ENCODE results near the gene ATP6V0A4.

The ATP6V0A4 gene

DNA sequence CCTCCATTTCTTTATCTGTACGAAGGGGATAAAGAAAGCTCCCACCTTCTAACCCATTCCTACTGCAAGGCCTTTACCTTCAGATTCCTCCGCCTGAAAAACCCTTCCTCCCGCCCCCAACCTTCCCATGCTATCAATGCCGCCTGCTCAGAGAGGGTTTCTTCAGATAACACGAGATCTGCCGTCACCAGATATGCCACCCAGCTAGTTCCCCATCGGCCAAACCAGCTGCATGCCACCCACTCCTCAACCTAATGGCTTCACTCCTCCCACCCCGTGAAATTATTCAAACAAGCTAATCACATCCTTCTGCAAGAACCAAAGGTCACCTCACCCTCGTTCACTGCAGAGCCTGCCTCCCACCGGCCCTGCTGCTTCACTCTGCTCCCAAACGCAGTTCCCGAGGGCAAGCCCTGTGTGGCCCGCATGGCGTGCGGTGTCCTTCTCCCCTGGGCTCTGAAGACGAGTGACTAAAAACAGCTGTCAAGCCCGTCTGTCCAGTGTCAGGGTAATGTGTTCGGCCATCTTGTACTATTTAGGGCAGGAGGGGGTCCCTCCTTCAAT is 47.0 kb downstream of the ATP6V0A4 start:
- Histone ChIP-seq H3K9ac (ENCODE audit: low read depth, low read length) (no peak overlapping the region), H3K4me3 (ENCODE audit: low read depth, low read length) (no peak overlapping the region), H3K9me3 (ENCODE audit: control insufficient read depth, insufficient read depth, low read length) (no peaks in the 10 kb centered on the region), H3K4me1 (ENCODE audit: control insufficient read depth, insufficient read depth, low read length) (peaks cover 26% of the 10 kb centered on the region), H3K27ac (ENCODE audit: low read depth, low read length) (no peak overlapping the region), H3K36me3 (ENCODE audit: control insufficient read depth, insufficient read depth, low read length) (no peaks in the 10 kb centered on the region), H3K27me3 (ENCODE audit: control insufficient read depth, insufficient read depth, low read length) (no peaks in the 10 kb centered on the region)

- Histone ChIP-seq H3K4me3 (ENCODE audit: low read depth, low read length) (no peak overlapping the region), H3K4me1 (ENCODE audit: control insufficient read depth, insufficient read depth, low read length) (peaks cover 21% of the 10 kb centered on the region), H3K9ac (ENCODE audit: low read depth, low read length) (no peak overlapping the region), H3K36me3 (ENCODE audit: control insufficient read depth, insufficient read depth, low read length) (no peaks in the 10 kb centered on the region), H3K27ac (ENCODE audit: low read depth, low read length) (no peak overlapping the region), H3K9me3 (ENCODE audit: control insufficient read depth, insufficient read depth, low read length) (no peaks in the 10 kb centered on the region), H3K27me3 (ENCODE audit: control insufficient read depth, insufficient read depth, low read length) (no peaks in the 10 kb centered on the region)
Measured at GRCh38 chr7:138750473-138750872, 47.5 kb downstream of the ATP6V0A4 start.

- H3K4me3 ChIP-seq (ENCODE audit: low read depth, low read length): no peak overlapping the region
- H3K4me1 ChIP-seq (ENCODE audit: control insufficient read depth, insufficient read depth, low read length): peaks cover 16% of the 10 kb centered on the region
- no peak overlapping the region for H3K27ac ChIP-seq (ENCODE audit: low read depth, low read length)
- no peaks in the 10 kb centered on the region for H3K9me3 ChIP-seq (ENCODE audit: control insufficient read depth, insufficient read depth, low read length)
- no peaks in the 10 kb centered on the region for H3K36me3 ChIP-seq (ENCODE audit: control insufficient read depth, insufficient read depth, low read length)
- H3K9ac ChIP-seq (ENCODE audit: low read depth, low read length): no peak overlapping the region
- no peaks in the 10 kb centered on the region for H3K27me3 ChIP-seq (ENCODE audit: control insufficient read depth, insufficient read depth, low read length)
Measured at GRCh38 chr7:138749960-138750359, 48.0 kb downstream of the ATP6V0A4 start.

DNA sequence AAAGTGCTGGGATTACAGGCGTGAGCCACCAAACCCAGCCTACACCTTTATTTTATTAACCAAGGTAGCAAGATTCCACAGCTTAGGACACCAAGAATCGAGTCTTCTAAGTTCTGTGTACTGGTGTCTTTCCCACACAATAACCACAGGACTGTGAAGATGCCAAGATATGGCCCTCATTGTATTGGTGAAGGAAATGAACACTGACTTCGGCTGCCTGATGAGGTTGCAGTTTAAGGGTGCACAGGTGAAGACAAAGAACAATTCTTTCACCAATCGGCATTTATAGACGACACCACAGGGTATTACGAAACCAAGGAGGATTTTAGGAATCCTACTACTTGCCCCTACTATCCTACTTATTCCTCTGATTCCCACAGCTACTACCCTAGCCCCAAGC is 49.3 kb downstream of the ATP6V0A4 start:
- no peaks in the 10 kb centered on the region for H3K27me3 ChIP-seq (ENCODE audit: control insufficient read depth, insufficient read depth, low read length)
- no peaks in the 10 kb centered on the region for H3K36me3 ChIP-seq (ENCODE audit: control insufficient read depth, insufficient read depth, low read length)
- peaks cover 14% of the 10 kb centered on the region for H3K4me1 ChIP-seq (ENCODE audit: control insufficient read depth, insufficient read depth, low read length)
- no peak overlapping the region for H3K27ac ChIP-seq (ENCODE audit: low read depth, low read length)
- no peaks in the 10 kb centered on the region for H3K9me3 ChIP-seq (ENCODE audit: control insufficient read depth, insufficient read depth, low read length)
- H3K4me3 ChIP-seq (ENCODE audit: low read depth, low read length): no peak overlapping the region
- H3K9ac ChIP-seq (ENCODE audit: low read depth, low read length): no peak overlapping the region

GRCh38 chr7:138746073-138746472 is 51.9 kb downstream of the ATP6V0A4 start:
- no peak overlapping the region for H3K27ac ChIP-seq (ENCODE audit: low read depth, low read length)
- H3K9me3 ChIP-seq (ENCODE audit: control insufficient read depth, insufficient read depth, low read length): no peaks in the 10 kb centered on the region
- no peak overlapping the region for H3K4me3 ChIP-seq (ENCODE audit: low read depth, low read length)
- H3K27me3 ChIP-seq (ENCODE audit: control insufficient read depth, insufficient read depth, low read length): no peaks in the 10 kb centered on the region
- no peaks in the 10 kb centered on the region for H3K36me3 ChIP-seq (ENCODE audit: control insufficient read depth, insufficient read depth, low read length)
- no peaks in the 10 kb centered on the region for H3K4me1 ChIP-seq (ENCODE audit: control insufficient read depth, insufficient read depth, low read length)
- no peak overlapping the region for H3K9ac ChIP-seq (ENCODE audit: low read depth, low read length)

- Histone ChIP-seq H3K9ac (ENCODE audit: low read depth, low read length) (no peak overlapping the region), H3K36me3 (ENCODE audit: control insufficient read depth, insufficient read depth, low read length) (no peaks in the 10 kb centered on the region), H3K27me3 (ENCODE audit: control insufficient read depth, insufficient read depth, low read length) (no peaks in the 10 kb centered on the region), H3K27ac (ENCODE audit: low read depth, low read length) (no peak overlapping the region), H3K9me3 (ENCODE audit: control insufficient read depth, insufficient read depth, low read length) (no peaks in the 10 kb centered on the region), H3K4me3 (ENCODE audit: low read depth, low read length) (no peak overlapping the region), H3K4me1 (ENCODE audit: control insufficient read depth, insufficient read depth, low read length) (no peaks in the 10 kb centered on the region)
Measured at GRCh38 chr7:138745189-138745588, 52.8 kb downstream of the ATP6V0A4 start.

DNA sequence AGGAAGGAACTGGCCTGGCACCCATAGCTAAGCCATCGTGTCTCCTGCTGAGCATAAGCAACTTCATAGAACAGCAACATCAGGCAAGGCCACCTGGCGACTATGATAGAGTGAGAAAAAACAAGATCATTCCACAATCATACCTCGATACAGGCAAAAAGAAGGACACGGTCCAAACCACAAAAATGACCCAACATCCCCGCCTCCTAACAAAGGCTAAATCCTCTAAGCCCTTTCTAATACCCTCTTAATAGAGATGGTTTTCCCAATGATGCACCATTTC is 56.6 kb downstream of the ATP6V0A4 start:
- Histone ChIP-seq H3K9me3 (ENCODE audit: control insufficient read depth, insufficient read depth, low read length) (no peaks in the 10 kb centered on the region), H3K9ac (ENCODE audit: low read depth, low read length) (no peak overlapping the region), H3K4me3 (ENCODE audit: low read depth, low read length) (no peak overlapping the region), H3K36me3 (ENCODE audit: control insufficient read depth, insufficient read depth, low read length) (no peaks in the 10 kb centered on the region), H3K4me1 (ENCODE audit: control insufficient read depth, insufficient read depth, low read length) (peaks cover 11% of the 10 kb centered on the region), H3K27ac (ENCODE audit: low read depth, low read length) (no peak overlapping the region), H3K27me3 (ENCODE audit: control insufficient read depth, insufficient read depth, low read length) (no peaks in the 10 kb centered on the region)

- no peaks in the 10 kb centered on the region for H3K9me3 ChIP-seq (ENCODE audit: control insufficient read depth, insufficient read depth, low read length)
- H3K27ac ChIP-seq (ENCODE audit: low read depth, low read length): no peak overlapping the region
- H3K4me3 ChIP-seq (ENCODE audit: low read depth, low read length): no peak overlapping the region
- no peaks in the 10 kb centered on the region for H3K36me3 ChIP-seq (ENCODE audit: control insufficient read depth, insufficient read depth, low read length)
- H3K4me1 ChIP-seq (ENCODE audit: control insufficient read depth, insufficient read depth, low read length): peaks cover 11% of the 10 kb centered on the region
- H3K9ac ChIP-seq (ENCODE audit: low read depth, low read length): no peak overlapping the region
- no peaks in the 10 kb centered on the region for H3K27me3 ChIP-seq (ENCODE audit: control insufficient read depth, insufficient read depth, low read length)
Measured at GRCh38 chr7:138739859-138740258, 58.1 kb downstream of the ATP6V0A4 start.

DNA sequence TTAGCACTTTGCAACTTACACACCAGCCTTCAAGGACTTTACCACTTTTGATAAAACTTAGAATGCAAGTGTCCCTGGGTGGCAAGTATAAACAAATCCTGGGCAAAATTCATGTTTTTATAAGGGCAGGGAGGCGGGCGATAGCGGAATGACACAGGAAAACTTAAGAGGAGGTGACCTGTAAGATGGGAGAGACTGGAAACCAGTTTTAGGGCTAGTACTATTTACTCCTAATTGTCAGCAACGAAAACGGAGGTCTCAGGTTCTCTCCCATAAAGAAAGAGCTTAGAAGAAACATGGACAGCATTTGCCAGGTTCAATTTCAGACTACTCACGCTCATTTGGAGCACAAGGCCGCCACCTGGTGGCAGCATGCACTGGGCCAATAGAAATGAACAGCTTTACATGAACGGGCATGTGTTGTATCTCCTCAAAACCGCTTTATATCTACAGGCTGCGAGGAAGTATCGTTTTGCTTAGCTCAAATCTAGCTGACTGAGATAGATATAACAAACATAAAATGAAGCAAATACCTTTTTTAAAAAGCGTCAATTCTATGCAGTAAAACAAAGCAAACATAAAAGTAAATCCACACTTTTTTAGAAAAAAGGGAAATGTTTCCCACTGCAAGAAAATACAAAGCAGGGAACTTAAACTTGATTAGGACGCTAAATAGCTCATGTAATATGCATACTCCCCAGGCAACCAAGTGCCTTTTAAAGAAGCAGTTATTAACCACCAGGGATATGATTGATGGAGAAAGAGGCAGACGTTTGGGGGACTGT is 59.3 kb downstream of the ATP6V0A4 start:
- H3K27me3 ChIP-seq (ENCODE audit: control insufficient read depth, insufficient read depth, low read length): no peaks in the 10 kb centered on the region
- H3K9me3 ChIP-seq (ENCODE audit: control insufficient read depth, insufficient read depth, low read length): no peaks in the 10 kb centered on the region
- H3K27ac ChIP-seq (ENCODE audit: low read depth, low read length): no peak overlapping the region
- H3K4me3 ChIP-seq (ENCODE audit: low read depth, low read length): no peak overlapping the region
- no peaks in the 10 kb centered on the region for H3K36me3 ChIP-seq (ENCODE audit: control insufficient read depth, insufficient read depth, low read length)
- H3K9ac ChIP-seq (ENCODE audit: low read depth, low read length): no peak overlapping the region
- H3K4me1 ChIP-seq (ENCODE audit: control insufficient read depth, insufficient read depth, low read length): peaks cover 11% of the 10 kb centered on the region

GRCh38 chr7:138738114-138738513 is 59.9 kb downstream of the ATP6V0A4 start:
- Histone ChIP-seq H3K27me3 (ENCODE audit: control insufficient read depth, insufficient read depth, low read length) (no peaks in the 10 kb centered on the region), H3K27ac (ENCODE audit: low read depth, low read length) (no peak overlapping the region), H3K36me3 (ENCODE audit: control insufficient read depth, insufficient read depth, low read length) (no peaks in the 10 kb centered on the region), H3K4me1 (ENCODE audit: control insufficient read depth, insufficient read depth, low read length) (peaks cover 11% of the 10 kb centered on the region), H3K9me3 (ENCODE audit: control insufficient read depth, insufficient read depth, low read length) (no peaks in the 10 kb centered on the region), H3K9ac (ENCODE audit: low read depth, low read length) (no peak overlapping the region), H3K4me3 (ENCODE audit: low read depth, low read length) (no peak overlapping the region)

DNA sequence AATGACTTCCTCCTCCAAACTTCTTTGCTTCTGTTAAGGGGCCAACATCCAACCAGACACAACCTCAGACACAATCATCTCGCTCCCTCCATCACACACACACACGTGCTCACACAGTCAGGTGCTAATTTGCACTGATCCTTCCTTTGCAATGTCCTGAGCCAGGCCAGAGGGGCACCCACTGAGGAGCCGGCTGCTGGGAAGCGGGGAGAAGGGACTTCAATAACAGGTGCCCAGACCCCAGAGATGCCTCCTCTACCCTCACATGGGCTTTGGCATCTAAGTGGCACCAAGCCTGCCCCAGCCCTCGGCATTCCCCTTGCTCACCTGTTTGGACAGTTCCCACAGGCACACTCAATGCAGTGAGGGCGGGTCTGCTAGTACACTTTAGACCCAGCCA is 62.6 kb downstream of the ATP6V0A4 start:
- H3K27me3 ChIP-seq (ENCODE audit: control insufficient read depth, insufficient read depth, low read length): no peaks in the 10 kb centered on the region
- no peak overlapping the region for H3K27ac ChIP-seq (ENCODE audit: low read depth, low read length)
- peaks cover 11% of the 10 kb centered on the region for H3K4me1 ChIP-seq (ENCODE audit: control insufficient read depth, insufficient read depth, low read length)
- no peak overlapping the region for H3K4me3 ChIP-seq (ENCODE audit: low read depth, low read length)
- no peaks in the 10 kb centered on the region for H3K36me3 ChIP-seq (ENCODE audit: control insufficient read depth, insufficient read depth, low read length)
- no peaks in the 10 kb centered on the region for H3K9me3 ChIP-seq (ENCODE audit: control insufficient read depth, insufficient read depth, low read length)
- no peak overlapping the region for H3K9ac ChIP-seq (ENCODE audit: low read depth, low read length)
